ENCODE data around the gene PALS2. TPM values are rescaled to one million over a fixed set of nuclear protein-coding genes. Genes with fewer than 3 reads are reported as not detected.

PALS2 gene
- total and polyA plus RNA-seq, 9 of the 15 experiments (the other 6 are each of a cell fraction or from before 2014, with no cell fraction given), result 5.9 to 35.0 (median 17.7) TPM

- CTCF ChIA-PET (ENCODE audit: low intra/inter-chr PET ratio), result no interaction called here
These were observed 44.8 kb downstream of the PALS2 start for GRCh38 chr7:24617957-24618616.

More at GRCh38 chr7:24617957-24618616, 44.8 kb downstream of the PALS2 start:
- 63% methylated on average over 2 of the region's 2 CpGs for WGBS (ENCODE audit: insufficient coverage, low coverage, missing lambda C conversion rate)
- H3K9ac ChIP-seq (ENCODE audit: insufficient read depth in 1 of 2, low read depth in 2 of 2, low read length in 2 of 2), result no peak overlapping the region
- FAIRE-seq (no peak), DNase-seq (ENCODE audit: extremely low read depth in 1 of 4, low spot score in 3 of 4) (no peak), ATAC-seq (no peak)
- no peak overlapping the region for H3K4me3 ChIP-seq
- no peaks in the 10 kb centered on the region for H4K20me1 ChIP-seq (replicated peaks; ENCODE audit: control insufficient read depth, insufficient read depth, low read length)
- POLR2A ChIA-PET, result no interaction called here
- H3K79me2 ChIP-seq (ENCODE audit: control insufficient read depth, insufficient read depth, low read length), result peaks cover 42% of the 10 kb centered on the region
- H3K4me1 ChIP-seq (replicated peaks in 1 of 2; ENCODE audit: control insufficient read depth in 2 of 2, insufficient read depth in 2 of 2, low read length in 2 of 2), result no peaks in the 10 kb centered on the region
- H3K9me3 ChIP-seq (replicated peaks; ENCODE audit: control insufficient read depth, insufficient read depth, low read depth, low read length), result no peaks in the 10 kb centered on the region
- no peaks in the 10 kb centered on the region for H3K36me3 ChIP-seq (ENCODE audit: control insufficient read depth, insufficient read depth, low read length)
- no TSS peak for BruUV-seq (replicated peaks)
- no peaks in the 10 kb centered on the region for H3K27me3 ChIP-seq (ENCODE audit: control insufficient read depth in 2 of 2, insufficient read depth in 2 of 2, low read length in 2 of 2)
- H3K4me2 ChIP-seq (ENCODE audit: insufficient read depth, low read length), result no peak overlapping the region
- no peaks in the 10 kb centered on the region for H3K9me1 ChIP-seq (ENCODE audit: control insufficient read depth, insufficient read depth, low read length)
- TF ChIP-seq USF2 (CRISPR knock-in tag; IDR thresholded peaks at IDR 0.05) (no peak), MED1 (CRISPR knock-in tag; IDR thresholded peaks at IDR 0.05; ENCODE audit: borderline replicate concordance) (no peak), BMI1 (IDR thresholded peaks at IDR 0.05; ENCODE audit: low read length) (no peak), ZBED1 (IDR thresholded peaks at IDR 0.05) (no peak), ELK3 (CRISPR knock-in tag; IDR thresholded peaks at IDR 0.05) (no peak), CHD4 (IDR thresholded peaks at IDR 0.05; ENCODE audit: insufficient read depth, insufficient replicate concordance, low read depth, low read length, poor library complexity, severe bottlenecking) (no peak), MXI1 (IDR thresholded peaks at IDR 0.05; ENCODE audit: low read depth, low read length) (no peak), ELK1 (CRISPR knock-in tag; IDR thresholded peaks at IDR 0.05) (no peak), KLF16 (IDR thresholded peaks at IDR 0.05) (no peak), NKRF (IDR thresholded peaks at IDR 0.05; ENCODE audit: borderline replicate concordance) (no peak), ZKSCAN8 (CRISPR knock-in tag; IDR thresholded peaks at IDR 0.05) (no peak), IFI16 (CRISPR knock-in tag; IDR thresholded peaks at IDR 0.05) (no peak), ZBTB43 (CRISPR knock-in tag; IDR thresholded peaks at IDR 0.05) (no peak), MCM5 (IDR thresholded peaks at IDR 0.05; ENCODE audit: low read depth) (no peak)
- intact Hi-C loops (cut with micrococcal nuclease) (no loop called here), in situ Hi-C loops (cut with MboI) (no loop called here)
- no peak overlapping the region for H2AFZ ChIP-seq (ENCODE audit: low read depth, low read length)
- H3K27ac ChIP-seq (ENCODE audit: extremely low read depth, low read depth, low read length), result no peak overlapping the region
